H1 (cell line): ENCODE results near the gene SSRP1. TPM values are rescaled to one million over a fixed set of nuclear protein-coding genes. Genes with fewer than 3 reads are reported as not detected.

Experiments
- CTCF ChIA-PET: fragments of 300-600 bp; sonication (Branson Sonifier 250); formaldehyde crosslinking; loops from one replicate; lab custom pipeline; 2021; ENCODE audit not compliant: partially characterized antibody; lab: Charles Lee
- POLR2A ChIA-PET: fragments of 300-600 bp; sonication (Branson Sonifier 250); formaldehyde crosslinking; loops from one replicate; lab custom pipeline; 2021; ENCODE audit warnings: inconsistent platforms; ENCODE audit not compliant: partially characterized antibody; lab: Charles Lee
- DNase-seq, 2 experiments: peaks; one replicate each; pipeline versions ENCODE4 v3.0.0 to v3.0.0-alpha.2; 2010 to 2022; ENCODE audit warnings: low spot score in 2 of 2, low read depth in 1 of 2, mixed read lengths in 1 of 2
- FAIRE-seq: peaks from 2 replicates; lab custom pipeline; 2011; peaks lifted over from hg19 to GRCh38; lab: Jason Lieb, UNC
- H2AFZ ChIP-seq: 2 replicates; pipeline ENCODE4 v1.8.1; 2012; ENCODE audit warnings: low read length, inconsistent platforms
- H2AK5ac ChIP-seq: 2 replicates; pipeline ENCODE4 v1.6.1; 2013; ENCODE audit warnings: low read depth, low read length
- H2BK120ac ChIP-seq: replicated peaks from 2 replicates; pipeline ENCODE3; 2013; ENCODE audit warnings: low read depth, low read length, inconsistent platforms
- H2BK12ac ChIP-seq: 2 replicates; pipeline ENCODE4 v1.6.1; 2013; ENCODE audit warnings: low read depth, low read length
- H2BK15ac ChIP-seq: 2 replicates; pipeline ENCODE4 v1.6.1; 2013; ENCODE audit warnings: low read length
- H2BK20ac ChIP-seq: 2 replicates; pipeline ENCODE4 v1.6.1; 2013; ENCODE audit warnings: low read length
- H2BK5ac ChIP-seq: 2 replicates; pipeline ENCODE4 v1.6.1; 2013; ENCODE audit warnings: low read depth, low read length
- H3K14ac ChIP-seq: 2 replicates; pipeline ENCODE4 v1.6.1; 2013; ENCODE audit warnings: inconsistent platforms; ENCODE audit not compliant: insufficient read length
- H3K18ac ChIP-seq: 2 replicates; pipeline ENCODE4 v1.6.1; 2013; ENCODE audit warnings: low read length; ENCODE audit errors: extremely low read depth
- H3K23ac ChIP-seq: 2 replicates; pipeline ENCODE4 v1.6.1; 2013; ENCODE audit warnings: inconsistent platforms; ENCODE audit not compliant: insufficient read length
- H3K23me2 ChIP-seq: 2 replicates; pipeline ENCODE4 v1.6.1; 2013; ENCODE audit warnings: low read depth, low read length
- H3K27ac ChIP-seq: 2 replicates; pipeline ENCODE4 v1.6.1; 2011; ENCODE audit warnings: low read depth, low read length, inconsistent platforms
- H3K27me3 ChIP-seq, 4 experiments: replicated peaks in 1 of 4; 1 replicate in 1 of 4; 2 replicates in 3 of 4; pipeline versions ENCODE4 v1.6.1 to v1.8.1; 2011 to 2013; ENCODE audit warnings: low read length in 3 of 4, mild to moderate bottlenecking in 3 of 4, inconsistent platforms in 2 of 4, mixed read lengths in 2 of 4, moderate library complexity in 1 of 4; ENCODE audit not compliant: control insufficient read depth in 3 of 4, insufficient read depth in 3 of 4; ENCODE audit errors: extremely low read depth in 1 of 4
- H3K36me3 ChIP-seq, 4 experiments: 2 replicates each; pipeline versions ENCODE4 v1.6.1 to v1.8.1; 2011 to 2013; ENCODE audit warnings: mild to moderate bottlenecking in 4 of 4, low read length in 3 of 4, moderate library complexity in 2 of 4, control low read depth in 1 of 4, inconsistent platforms in 1 of 4; ENCODE audit not compliant: insufficient read depth in 4 of 4, control insufficient read depth in 2 of 4
- H3K4ac ChIP-seq: replicated peaks from 2 replicates; pipeline ENCODE3; 2013; ENCODE audit warnings: low read length, low read depth, mixed read lengths, inconsistent platforms; ENCODE audit not compliant: insufficient read length
- H3K4me1 ChIP-seq, 4 experiments: replicated peaks in 1 of 4; 1 replicate in 1 of 4; 2 replicates in 3 of 4; pipeline versions ENCODE4 v1.6.1 to v1.8.1; 2011 to 2013; ENCODE audit warnings: low read length in 3 of 4, inconsistent platforms in 2 of 4, mixed read lengths in 1 of 4; ENCODE audit not compliant: insufficient read depth in 4 of 4, control insufficient read depth in 3 of 4
- H3K4me2 ChIP-seq, 2 experiments: 2 replicates each; pipeline versions ENCODE4 v1.6.1 to v1.8.1; 2011 to 2013; ENCODE audit warnings: low read depth in 2 of 2, low read length in 2 of 2, control low read depth in 1 of 2, inconsistent platforms in 1 of 2, mild to moderate bottlenecking in 1 of 2; ENCODE audit not compliant: insufficient read depth in 1 of 2
- H3K4me3 ChIP-seq, 4 experiments: fragments of 200-600, 300-600 bp in 1 of 4; sonication (generic), shearing (Covaris generic), sonication (Bioruptor Twin) in 1 of 4; 2 replicates each; pipeline versions ENCODE4 v1.5.1 to v1.8.1; 2011 to 2016; ENCODE audit warnings: low read length in 4 of 4, low read depth in 3 of 4, control low read depth in 2 of 4, inconsistent platforms in 2 of 4, mild to moderate bottlenecking in 2 of 4, mixed read lengths in 1 of 4, moderate library complexity in 1 of 4; ENCODE audit not compliant: insufficient read depth in 2 of 4; ENCODE audit errors: extremely low read depth in 1 of 4
- H3K56ac ChIP-seq: replicated peaks from 2 replicates; pipeline ENCODE3; 2013; ENCODE audit warnings: low read depth, mild to moderate bottlenecking, mixed read lengths, low read length, inconsistent platforms; ENCODE audit not compliant: insufficient read length
- H3K79me1 ChIP-seq: 2 replicates; pipeline ENCODE4 v1.6.1; 2013; ENCODE audit warnings: low read depth, low read length, control low read depth
- H3K79me2 ChIP-seq, 2 experiments: 2 replicates each; pipeline versions ENCODE4 v1.6.1 to v1.8.1; 2012 to 2013; ENCODE audit warnings: low read length in 2 of 2, mild to moderate bottlenecking in 2 of 2, inconsistent platforms in 1 of 2; ENCODE audit not compliant: insufficient read depth in 2 of 2, control insufficient read depth in 1 of 2
- H3K9ac ChIP-seq, 4 experiments: replicated peaks in 1 of 4; 1 replicate in 1 of 4; 2 replicates in 3 of 4; pipeline versions ENCODE4 v1.6.1 to v1.8.1; 2011 to 2013; ENCODE audit warnings: low read depth in 3 of 4, low read length in 3 of 4, control low read depth in 2 of 4, mild to moderate bottlenecking in 2 of 4, moderate library complexity in 2 of 4, inconsistent platforms in 1 of 4; ENCODE audit errors: extremely low read depth in 1 of 4
- H3K9me3 ChIP-seq, 2 experiments: 2 replicates each; pipeline versions ENCODE4 v1.6.1 to v1.8.1; 2012 to 2013; ENCODE audit warnings: mild to moderate bottlenecking in 2 of 2, moderate library complexity in 2 of 2, control low read depth in 1 of 2, inconsistent platforms in 1 of 2, low read depth in 1 of 2, low read length in 1 of 2, mixed read lengths in 1 of 2; ENCODE audit not compliant: insufficient read depth in 2 of 2
- H4K20me1 ChIP-seq, 2 experiments: replicated peaks in 1 of 2; 2 replicates each; pipeline versions ENCODE3 to v1.8.1; 2011 to 2013; ENCODE audit warnings: inconsistent platforms in 2 of 2, low read length in 2 of 2, mild to moderate bottlenecking in 1 of 2; ENCODE audit not compliant: insufficient read depth in 2 of 2, control insufficient read depth in 1 of 2
- H4K5ac ChIP-seq: 2 replicates; pipeline ENCODE4 v1.6.1; 2013; ENCODE audit warnings: low read length, low read depth, mixed read lengths, inconsistent platforms; ENCODE audit not compliant: insufficient read length
- H4K8ac ChIP-seq: 2 replicates; pipeline ENCODE4 v1.8.0; 2013; ENCODE audit warnings: mild to moderate bottlenecking, moderate library complexity, low read length, inconsistent platforms; ENCODE audit not compliant: insufficient read depth; ENCODE audit errors: extremely low read depth
- H4K91ac ChIP-seq: replicated peaks from 2 replicates; pipeline ENCODE3; 2013; ENCODE audit warnings: low read length, mixed read lengths, inconsistent platforms; ENCODE audit not compliant: insufficient read length
- BACH1 ChIP-seq: IDR thresholded peaks from 2 replicates; pipeline ENCODE4 v1.6.1; 2012; ENCODE audit warnings: low read length, improper control_type of control experiment
- KDM5A ChIP-seq: fragments of 200-600 bp; IDR thresholded peaks from 2 replicates; pipeline ENCODE4 v1.7.1; 2012; ENCODE audit warnings: mild to moderate bottlenecking, low read length, inconsistent platforms, mixed read lengths
- TEAD4 ChIP-seq: IDR thresholded peaks from 2 replicates; pipeline ENCODE4 v1.6.1; 2012; ENCODE audit warnings: low read depth, low read length, inconsistent platforms, mixed read lengths
- WGBS, 2 experiments: shearing (Covaris generic) in 1 of 2; methylation state at CpG; one replicate each; pipeline versions ENCODE4 v1.1.6 to v1.1.7; 2013 to 2015; ENCODE audit warnings: low lambda C conversion rate in 2 of 2, mixed read lengths in 2 of 2, inconsistent platforms in 1 of 2, low coverage in 1 of 2, missing lambda C conversion rate in 1 of 2; ENCODE audit not compliant: insufficient replicate concordance in 2 of 2, insufficient coverage in 1 of 2, insufficient read length in 1 of 2; ENCODE audit errors: extremely low coverage in 1 of 2, missing lambda C conversion rate in 1 of 2; 5-methylcytosine and 5-hydroxymethylcytosine counted together
- polyA plus RNA-seq, 7 experiments: library from polyadenylated mRNA; depleted of rRNA in 3 of 7; stranded (reverse) in 5 of 7; unstranded in 2 of 7; fragments of >200 nt in 5 of 7; fragments of 200-250 nt in 2 of 7; gene quantifications; 1 replicate in 5 of 7; 2 replicates in 1 of 7; 4 replicates in 1 of 7; pipeline versions ENCODE4 v1.2.1 to v1.2.3, GENCODE V29; 2011 to 2013; ENCODE audit warnings: missing spikeins in 2 of 7, mixed read lengths in 2 of 7
- total RNA-seq: library from RNA; stranded (reverse); fragmentation: NEBNext Ultra II Directional; extraction: Animal tissue kit (Norgen Biotek cat#: 25700); gene quantifications from 2 replicates; pipeline ENCODE4 v1.2.1, GENCODE V29; 2021

The SSRP1 gene
- total and polyA plus RNA-seq, 2 of the 8 experiments (the other 6 are each of a cell fraction or from before 2014, with no cell fraction given), result 259 to 281 TPM

DNA sequence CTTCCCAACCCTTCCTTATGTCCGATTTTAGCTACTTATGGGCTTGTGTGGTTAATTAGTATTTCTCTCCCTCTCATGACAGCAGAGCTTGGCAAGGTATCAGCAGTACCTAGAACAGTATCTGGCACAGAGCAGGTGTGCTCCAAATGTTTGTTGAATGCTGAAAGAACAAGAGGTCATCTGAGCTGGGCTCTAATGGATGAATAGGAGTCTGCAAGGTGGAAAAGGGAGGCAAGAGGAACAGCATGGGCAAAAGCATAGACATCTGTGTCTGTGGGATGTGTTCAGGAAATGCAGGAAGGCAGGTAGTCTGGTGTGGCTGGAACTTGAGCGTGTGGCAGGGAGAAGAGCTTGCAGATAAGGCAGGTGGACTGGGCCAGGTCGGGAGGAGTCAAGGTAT lies 26.2 kb upstream of the SSRP1 start:
- no peak overlapping the region for H2BK15ac ChIP-seq
- H2AK5ac ChIP-seq, result no peak overlapping the region
- no peaks in the 10 kb centered on the region; a peak in 1 of 7 replicates for H3K27me3 ChIP-seq
- CTCF ChIA-PET, result interaction anchor here (1.0 to 4.9 kb wide), 7 partner anchors 9 to 166 kb away, joined by 3 to 24 read pairs (median 5); no protein-coding TSS in a partner anchor
- no peaks in the 10 kb centered on the region for H4K20me1 ChIP-seq
- no peak overlapping the region for H3K4me2 ChIP-seq
- TF ChIP-seq TEAD4 (no peak), KDM5A (no peak), BACH1 (no peak)
- TF ChIP-seq, all 59 proteins: peak for 0
- no peak overlapping the region for H2BK20ac ChIP-seq
- H3K79me2 ChIP-seq, result no peaks in the 10 kb centered on the region
- H2BK5ac ChIP-seq, result no peak overlapping the region
- no peaks in the 10 kb centered on the region for H3K23me2 ChIP-seq
- H3K27ac ChIP-seq, result no peak overlapping the region
- H3K23ac ChIP-seq, result no peak overlapping the region
- H3K79me1 ChIP-seq, result no peaks in the 10 kb centered on the region
- no peak overlapping the region for H2BK12ac ChIP-seq
- POLR2A ChIA-PET, result interaction anchor here (1.0 to 2.9 kb wide), 3 partner anchors 36 to 290 kb away, joined by 3 to 10 read pairs (median 5); partner anchors contain the start of gene TNKS1BP1
- H3K14ac ChIP-seq, result no peak overlapping the region
- no peak overlapping the region for H4K5ac ChIP-seq
- no peaks in the 10 kb centered on the region for H3K36me3 ChIP-seq
- peaks cover 9 to 24% (median 11%) of the 10 kb centered on the region in 4 experiments for H3K4me1 ChIP-seq
- H2BK120ac ChIP-seq, result no peak overlapping the region
- H3K4ac ChIP-seq, result no peak overlapping the region
- no peak overlapping the region for H3K56ac ChIP-seq
- H3K9me3 ChIP-seq, result no peaks in the 10 kb centered on the region
- H4K8ac ChIP-seq, result no peak overlapping the region
- H3K18ac ChIP-seq, result no peak overlapping the region
- H3K9ac ChIP-seq, result no peak overlapping the region
- H3K4me3 ChIP-seq, result no peak overlapping the region
- no peak overlapping the region for H2AFZ ChIP-seq
- no peak for DNase-seq
- 87% methylated on average over 3 of the region's 3 CpGs; no CpG with 5 or more reads in 1 of the 2 experiments for WGBS, 2 experiments
- H4K91ac ChIP-seq, result no peak overlapping the region
- no peak for FAIRE-seq
